H9 (cell line): ENCODE results near the gene TBC1D10B. TPM values are rescaled to one million over a fixed set of nuclear protein-coding genes. Genes with fewer than 3 reads are reported as not detected.

Experiments
- DNase-seq: peaks from one replicate; pipeline ENCODE4 v3.0.0-alpha.2; 2017
- H2AFZ ChIP-seq: one replicate; pipeline ENCODE4 v1.6.1; 2013; ENCODE audit warnings: mild to moderate bottlenecking, low read length, control low read depth, moderate library complexity
- H2AK5ac ChIP-seq: 2 replicates; pipeline ENCODE4 v1.6.1; 2013; ENCODE audit warnings: low read length, control low read depth, mixed read lengths; ENCODE audit not compliant: insufficient read length
- H2BK120ac ChIP-seq: one replicate; pipeline ENCODE4 v1.6.1; 2013; ENCODE audit warnings: low read depth, mild to moderate bottlenecking, low read length, control low read depth, inconsistent platforms; ENCODE audit not compliant: poor library complexity, severe bottlenecking
- H2BK12ac ChIP-seq: 2 replicates; pipeline ENCODE4 v1.6.1; 2013; ENCODE audit warnings: low read length, control low read depth, mixed read lengths, low read depth; ENCODE audit not compliant: insufficient read length
- H2BK15ac ChIP-seq: 2 replicates; pipeline ENCODE4 v1.6.1; 2013; ENCODE audit warnings: low read depth, low read length, control low read depth
- H2BK20ac ChIP-seq: one replicate; pipeline ENCODE4 v1.6.1; 2013; ENCODE audit warnings: low read depth, mild to moderate bottlenecking, low read length, control low read depth, inconsistent platforms; ENCODE audit not compliant: poor library complexity, severe bottlenecking
- H2BK5ac ChIP-seq: 2 replicates; pipeline ENCODE4 v1.6.1; 2013; ENCODE audit warnings: low read length, control low read depth, mixed read lengths; ENCODE audit not compliant: insufficient read length
- H3K14ac ChIP-seq: 2 replicates; pipeline ENCODE4 v1.6.1; 2013; ENCODE audit warnings: low read length, control low read depth; ENCODE audit not compliant: insufficient read depth
- H3K18ac ChIP-seq: 2 replicates; pipeline ENCODE4 v1.6.1; 2013; ENCODE audit warnings: low read depth, mild to moderate bottlenecking, mixed read lengths, low read length, control low read depth; ENCODE audit not compliant: insufficient read length
- H3K23ac ChIP-seq: 2 replicates; pipeline ENCODE4 v1.6.1; 2013; ENCODE audit warnings: low read length, control low read depth, mixed read lengths, low read depth; ENCODE audit not compliant: insufficient read length
- H3K23me2 ChIP-seq: 2 replicates; pipeline ENCODE4 v1.6.1; 2013; ENCODE audit warnings: low read depth, mild to moderate bottlenecking, mixed read lengths, low read length, control low read depth; ENCODE audit not compliant: insufficient read length, poor library complexity, severe bottlenecking
- H3K27ac ChIP-seq: 2 replicates; pipeline ENCODE4 v1.5.1; 2013; ENCODE audit warnings: low read length, control low read depth, mixed read lengths, low read depth; ENCODE audit not compliant: insufficient read length
- H3K27me3 ChIP-seq: 2 replicates; pipeline ENCODE4 v1.6.1; 2013; ENCODE audit warnings: low read length, control low read depth, inconsistent platforms; ENCODE audit not compliant: insufficient read depth
- H3K4ac ChIP-seq: 2 replicates; pipeline ENCODE4 v1.6.1; 2013; ENCODE audit warnings: low read depth, mild to moderate bottlenecking, control low read depth, inconsistent platforms, low read length, moderate library complexity
- H3K4me1 ChIP-seq: 2 replicates; pipeline ENCODE4 v1.6.1; 2013; ENCODE audit warnings: low read length, control low read depth, inconsistent platforms; ENCODE audit not compliant: insufficient read depth
- H3K4me2 ChIP-seq: 2 replicates; pipeline ENCODE4 v1.6.1; 2013; ENCODE audit warnings: low read length, control low read depth, mixed read lengths; ENCODE audit not compliant: insufficient read length, insufficient read depth
- H3K56ac ChIP-seq: 2 replicates; pipeline ENCODE4 v1.6.1; 2013; ENCODE audit warnings: low read depth, mild to moderate bottlenecking, mixed read lengths, low read length, control low read depth; ENCODE audit not compliant: insufficient read length
- H3K79me1 ChIP-seq: 2 replicates; pipeline ENCODE4 v1.6.1; 2013; ENCODE audit warnings: low read depth, mild to moderate bottlenecking, moderate library complexity, low read length, control low read depth, inconsistent platforms; ENCODE audit not compliant: insufficient read depth, poor library complexity, severe bottlenecking
- H3K79me2 ChIP-seq: 2 replicates; pipeline ENCODE4 v1.6.1; 2013; ENCODE audit warnings: low read length, control low read depth, inconsistent platforms; ENCODE audit not compliant: insufficient read depth
- H3K9ac ChIP-seq: 2 replicates; pipeline ENCODE4 v1.6.1; 2013; ENCODE audit warnings: low read length, control low read depth, mixed read lengths; ENCODE audit not compliant: insufficient read length; ENCODE audit errors: extremely low read depth
- H3K9me3 ChIP-seq: one replicate; pipeline ENCODE4 v1.6.1; 2013; ENCODE audit warnings: low read depth, low read length, inconsistent platforms; ENCODE audit not compliant: control insufficient read depth
- H3T11ph ChIP-seq: one replicate; pipeline ENCODE4 v1.6.1; 2013; ENCODE audit warnings: mild to moderate bottlenecking, low read length, control low read depth, inconsistent platforms
- H4K20me1 ChIP-seq: one replicate; pipeline ENCODE4 v1.6.1; 2013; ENCODE audit not compliant: control insufficient read depth, insufficient read length, insufficient read depth
- H4K5ac ChIP-seq: 2 replicates; pipeline ENCODE4 v1.6.1; 2013; ENCODE audit warnings: low read depth, mild to moderate bottlenecking, mixed read lengths, low read length, control low read depth; ENCODE audit not compliant: insufficient read length
- H4K8ac ChIP-seq: replicated peaks from 2 replicates; pipeline ENCODE4 v1.6.1; 2013; ENCODE audit warnings: low read length, control low read depth, mixed read lengths, low read depth; ENCODE audit not compliant: insufficient read length
- H4K91ac ChIP-seq: 2 replicates; pipeline ENCODE4 v1.6.1; 2013; ENCODE audit warnings: low read depth, mild to moderate bottlenecking, moderate library complexity, mixed read lengths, low read length, control low read depth; ENCODE audit not compliant: insufficient read length
- H3K27ac Mint-ChIP-seq, 3 experiments: 2 replicates in 2 of 3; 3 replicates in 1 of 3; pipeline ENCODE4 v1.8.0; 2020 to 2021; ENCODE audit warnings: mixed read lengths in 3 of 3, mild to moderate bottlenecking in 1 of 3, moderate library complexity in 1 of 3
- H3K27me3 Mint-ChIP-seq: 2 replicates; pipeline ENCODE4 v1.8.0; 2021; ENCODE audit warnings: low read depth, mild to moderate bottlenecking, moderate library complexity, mixed read lengths
- H3K36me3 Mint-ChIP-seq, 3 experiments: 2 replicates in 2 of 3; 3 replicates in 1 of 3; pipeline ENCODE4 v1.8.0; 2020 to 2021; ENCODE audit warnings: low read depth in 3 of 3, mixed read lengths in 3 of 3; ENCODE audit not compliant: insufficient read depth in 1 of 3
- H3K4me1 Mint-ChIP-seq, 2 experiments: 2 replicates each; pipeline ENCODE4 v1.8.0; 2020; ENCODE audit warnings: mixed read lengths in 2 of 2
- H3K4me3 Mint-ChIP-seq, 2 experiments: 2 replicates in 1 of 2; 3 replicates in 1 of 2; pipeline ENCODE4 v1.8.0; 2020 to 2021; ENCODE audit warnings: mild to moderate bottlenecking in 2 of 2, mixed read lengths in 2 of 2, moderate library complexity in 1 of 2
- H3K9me3 Mint-ChIP-seq, 2 experiments: 2 replicates in 1 of 2; 3 replicates in 1 of 2; pipeline ENCODE4 v1.8.0; 2020; ENCODE audit warnings: mild to moderate bottlenecking in 2 of 2, mixed read lengths in 2 of 2, moderate library complexity in 1 of 2
- WGBS: extraction: QIAGEN DNeasy Blood & Tissue Kit; methylation state at CpG from one replicate; pipeline ENCODE4 v1.1.7; 2013; ENCODE audit warnings: missing lambda C conversion rate, low lambda C conversion rate, mixed read lengths; ENCODE audit not compliant: insufficient read length; ENCODE audit errors: extremely low coverage; 5-methylcytosine and 5-hydroxymethylcytosine counted together
- total RNA-seq: library from RNA; stranded (reverse); gene quantifications from 2 replicates; pipeline ENCODE4 v1.2.1, GENCODE V29; 2021
- TF ChIP-seq, protein P1 (sequence below): fragments of 200-600 bp; sonication (generic); conservative IDR thresholded peaks from 3 replicates; pipeline ENCODE4 v1.8.0; 2021; ENCODE audit warnings: antibody characterized with exemption, mild to moderate bottlenecking

Gene TBC1D10B
- total RNA-seq, 1 experiment from 2014 or later: 25.6 TPM

- Mint-ChIP-seq H3K4me1 (peaks cover 23 to 43% of the 10 kb centered on the region in 2 experiments), H3K9me3 (peaks cover 0 to 2% of the 10 kb centered on the region in 2 experiments; a peak in 2 of 5 replicates), H3K4me3 (peak overlapping the region in 1 of 2 experiments; percentile 95; a peak in 1 of 5 replicates), H3K36me3 (peaks cover 2 to 4% (median 2%) of the 10 kb centered on the region in 3 experiments; a peak in 4 of 7 replicates), H3K27me3 (0 out of 2 replicates have a peak, but pooled peaks cover 2% of the 10 kb centered on the region), H3K27ac (0 out of 7 replicates have a peak overlapping the region, but pooled peaks of 1 of the 3 experiments have one; percentile 97)
- DNase-seq: no peak
- Histone ChIP-seq H2BK20ac (no peak overlapping the region), H3K4ac (no peak overlapping the region), H2AK5ac (no peak overlapping the region), H3K56ac (no peak overlapping the region), H3K27me3 (no peaks in the 10 kb centered on the region), H2BK15ac (no peak overlapping the region; the same call in 1 of the 2 replicates), H3K9me3 (no peaks in the 10 kb centered on the region), H2BK5ac (no peak overlapping the region), H3K27ac (no peak overlapping the region), H3K4me1 (no peaks in the 10 kb centered on the region; the same call in 1 of the 2 replicates), H3K9ac (no peak overlapping the region), H3T11ph (no peak overlapping the region), H3K14ac (no peak overlapping the region; the same call in 1 of the 2 replicates), H3K23ac (no peak overlapping the region), H4K91ac (peak overlapping the region; percentile 40), H2BK120ac (no peak overlapping the region), H2BK12ac (no peak overlapping the region), H3K79me1 (no peaks in the 10 kb centered on the region), H3K4me2 (no peak overlapping the region), H3K18ac (peak overlapping the region; percentile 6), H3K23me2 (peaks cover 13% of the 10 kb centered on the region), H2AFZ (no peak overlapping the region), H3K79me2 (no peaks in the 10 kb centered on the region; the same call in 1 of the 2 replicates), H4K20me1 (no peaks in the 10 kb centered on the region), H4K5ac (no peak overlapping the region), H4K8ac (no peak overlapping the region)
- TF ChIP-seq, protein P1, sequence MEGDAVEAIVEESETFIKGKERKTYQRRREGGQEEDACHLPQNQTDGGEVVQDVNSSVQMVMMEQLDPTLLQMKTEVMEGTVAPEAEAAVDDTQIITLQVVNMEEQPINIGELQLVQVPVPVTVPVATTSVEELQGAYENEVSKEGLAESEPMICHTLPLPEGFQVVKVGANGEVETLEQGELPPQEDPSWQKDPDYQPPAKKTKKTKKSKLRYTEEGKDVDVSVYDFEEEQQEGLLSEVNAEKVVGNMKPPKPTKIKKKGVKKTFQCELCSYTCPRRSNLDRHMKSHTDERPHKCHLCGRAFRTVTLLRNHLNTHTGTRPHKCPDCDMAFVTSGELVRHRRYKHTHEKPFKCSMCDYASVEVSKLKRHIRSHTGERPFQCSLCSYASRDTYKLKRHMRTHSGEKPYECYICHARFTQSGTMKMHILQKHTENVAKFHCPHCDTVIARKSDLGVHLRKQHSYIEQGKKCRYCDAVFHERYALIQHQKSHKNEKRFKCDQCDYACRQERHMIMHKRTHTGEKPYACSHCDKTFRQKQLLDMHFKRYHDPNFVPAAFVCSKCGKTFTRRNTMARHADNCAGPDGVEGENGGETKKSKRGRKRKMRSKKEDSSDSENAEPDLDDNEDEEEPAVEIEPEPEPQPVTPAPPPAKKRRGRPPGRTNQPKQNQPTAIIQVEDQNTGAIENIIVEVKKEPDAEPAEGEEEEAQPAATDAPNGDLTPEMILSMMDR: no peak
- no CpG with 5 or more reads among the region's 8 CpGs for WGBS
These were observed 6.2 kb upstream of the TBC1D10B start for GRCh38 chr16:30376461-30376902.
